ENCODE data around the gene CD8B2. TPM values are rescaled to one million over a fixed set of nuclear protein-coding genes. Genes with fewer than 3 reads are reported as not detected.
A peak's percentile ranks its signal among the peaks of the same experiment; 100 is the strongest.
"Not testable (repeated sequence)": the region's sequence is repeated elsewhere in the genome, so short reads cannot be mapped to it uniquely, and the experiment has no call there.

CD8B2 gene
- not detected in 2 replicates for total RNA-seq (2016; rRNA removed; fragmentation: Illumina TruSeq; extraction: Trizol)
- not detected in 2 replicates for total RNA-seq (2016; cell fraction: cytosol; rRNA removed; fragmentation: Illumina TruSeq; extraction: Trizol; ENCODE audit: low read depth)
- not detected in 2 replicates for total RNA-seq (2016; cell fraction: insoluble cytoplasmic fraction; rRNA removed; fragmentation: Illumina TruSeq; extraction: Trizol)
- not detected in 2 replicates for total RNA-seq (2016; cell fraction: membrane; rRNA removed; fragmentation: Illumina TruSeq; extraction: Trizol)
- not detected in 2 replicates for total RNA-seq (2016; cell fraction: nucleus; rRNA removed; fragmentation: Illumina TruSeq; extraction: Trizol)
- not detected in 2 replicates for polyA plus RNA-seq (2011; rRNA removed)
- polyA plus RNA-seq (2011; cell fraction: cytosol; rRNA removed), result not detected in 2 replicates
- polyA plus RNA-seq (2011; cell fraction: nucleus; rRNA removed), result not detected in 2 replicates
- polyA plus RNA-seq (2012), result not detected in 2 replicates
- not detected in 2 replicates for polyA plus RNA-seq (2016; cell fraction: cytosol; fragmentation: Illumina TruSeq; extraction: Trizol; ENCODE audit: low read depth)
- not detected in 2 replicates for polyA plus RNA-seq (2016; cell fraction: insoluble cytoplasmic fraction; fragmentation: Illumina TruSeq; extraction: Trizol; ENCODE audit: low read depth)
- polyA plus RNA-seq (2016; cell fraction: membrane; fragmentation: Illumina TruSeq; extraction: Trizol; ENCODE audit: low read depth), result not detected in 2 replicates
- not detected in 2 replicates for polyA plus RNA-seq (2016; cell fraction: nucleus; fragmentation: Illumina TruSeq; extraction: Trizol; ENCODE audit: insufficient read depth, low read depth)
- not detected in 2 replicates for polyA minus RNA-seq (2011; rRNA and poly(A)+ RNA removed; ENCODE audit: low replicate concordance)
- not detected in 2 replicates for polyA minus RNA-seq (2011; cell fraction: cytosol; rRNA and poly(A)+ RNA removed)
- polyA minus RNA-seq (2011; cell fraction: nucleus; rRNA and poly(A)+ RNA removed), result not detected in 2 replicates
- not detected for Bru-seq, nascent RNA
- BruChase-seq, experiment 1, labeled RNA remaining after a 6-hour chase, result not detected
- not detected for BruChase-seq, experiment 2, labeled RNA remaining after a 2-hour chase
- long read RNA-seq, experiment 1, result 0 reads
- long read RNA-seq, experiment 2, result 0 reads

DNA sequence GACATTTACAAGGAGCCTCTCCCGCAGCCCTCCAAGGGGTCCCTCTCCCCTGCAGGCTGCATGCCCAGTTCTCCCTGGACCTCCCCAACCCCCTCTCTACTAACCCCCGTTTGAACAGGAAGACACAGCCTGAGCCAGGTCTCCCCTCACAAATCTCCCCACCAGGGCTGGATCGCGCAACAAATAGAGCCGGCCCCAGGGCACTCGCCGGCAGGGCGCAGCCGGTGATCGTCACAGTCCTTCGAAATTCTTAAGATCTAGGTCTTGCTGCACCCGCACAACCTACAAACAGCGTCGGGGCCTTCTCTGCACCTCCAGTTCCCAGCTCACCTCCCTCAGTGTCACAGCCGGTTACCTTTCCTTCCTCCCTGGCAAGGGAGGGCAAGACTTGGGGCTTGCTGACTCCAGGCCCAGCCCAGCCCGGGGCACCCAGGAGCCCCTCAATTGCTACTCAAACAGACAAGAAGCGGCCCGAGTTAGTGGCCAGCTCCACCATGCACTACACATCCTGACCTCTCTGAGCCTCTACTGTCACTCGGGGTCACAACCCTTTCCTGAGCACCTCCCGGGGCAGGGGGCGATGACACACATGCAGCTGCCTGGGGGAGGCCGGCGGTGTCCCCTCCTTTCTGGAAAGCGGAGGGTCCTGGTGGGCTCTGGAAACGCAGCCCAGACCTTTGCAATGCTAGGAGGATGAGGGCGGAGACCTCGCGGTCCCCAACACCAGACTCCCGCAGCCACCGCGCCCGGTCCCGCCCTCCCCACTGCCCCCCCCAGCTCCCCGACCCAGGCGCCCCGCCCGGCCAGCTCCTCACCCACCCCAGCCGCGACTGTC is at the start of gene CD8B2:
CD8B2 (plus strand) TSS at position 814 of the 835 bp plus-strand sequence. CDS start 63 bp downstream, outside the sequence.
- intact Hi-C loops (cut with micrococcal nuclease; ENCODE audit: unreplicated experiment); ATAC-seq; H3K79me2 ChIP-seq (ENCODE audit: insufficient read depth, low read length); H3K4me1 ChIP-seq (ENCODE audit: insufficient read depth, low read length); H3K27me3 ChIP-seq (ENCODE audit: control insufficient read depth in 1 of 2, insufficient read depth in 2 of 2, low read length in 2 of 2); H3K36me3 ChIP-seq (replicated peaks in 1 of 2; ENCODE audit: control insufficient read depth in 1 of 2, insufficient read depth in 2 of 2, low read length in 2 of 2); BruUV-seq (replicated peaks); H3K27ac ChIP-seq (ENCODE audit: extremely low read length, insufficient read depth, low read length); H3K4me2 ChIP-seq (ENCODE audit: low read depth, low read length); POLR2A ChIA-PET; H3K9me3 ChIP-seq (ENCODE audit: low read length); CTCF ChIA-PET (ENCODE audit: low intra/inter-chr PET ratio, low total read pairs); H2AFZ ChIP-seq (ENCODE audit: low read length); in situ Hi-C loops (cut with HindIII; ENCODE audit: extremely low pct_ligation_motif_present, low pct_unique_long_range_greater_than_20kb); FAIRE-seq; H3K4me3 ChIP-seq (replicated peaks in 1 of 3; ENCODE audit: insufficient read depth in 1 of 3, low read depth in 2 of 3, low read length in 3 of 3); H4K20me1 ChIP-seq (ENCODE audit: insufficient read depth, low read length); DNase-seq (ENCODE audit: low spot score); H3K9ac ChIP-seq (ENCODE audit: insufficient read depth, low read depth, low read length): not testable (repeated sequence)
- 58% methylated on average over 20 of the region's 39 CpGs for WGBS (ENCODE audit: low lambda C conversion rate)

DNA sequence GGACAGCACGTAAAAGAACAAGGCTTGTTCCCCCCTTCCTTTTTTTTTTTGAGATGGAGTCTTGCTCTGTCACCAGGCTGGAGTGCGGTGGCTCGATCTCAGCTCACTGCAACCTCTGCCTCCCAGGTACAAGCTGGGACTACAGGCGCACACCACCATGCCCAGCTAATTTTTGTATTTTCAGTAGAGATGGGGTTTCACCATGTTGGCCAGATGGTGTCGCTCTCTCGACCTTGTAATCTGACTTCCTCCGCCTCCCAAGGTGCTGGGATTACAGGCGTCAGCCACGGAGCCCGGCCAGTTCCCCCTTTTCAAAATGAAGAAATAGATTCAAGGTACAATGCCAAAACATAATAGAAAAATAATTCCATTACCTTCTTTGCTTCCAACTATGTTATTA is 25.3 kb upstream of the CD8B2 start:
- TF ChIP-seq, protein P1, sequence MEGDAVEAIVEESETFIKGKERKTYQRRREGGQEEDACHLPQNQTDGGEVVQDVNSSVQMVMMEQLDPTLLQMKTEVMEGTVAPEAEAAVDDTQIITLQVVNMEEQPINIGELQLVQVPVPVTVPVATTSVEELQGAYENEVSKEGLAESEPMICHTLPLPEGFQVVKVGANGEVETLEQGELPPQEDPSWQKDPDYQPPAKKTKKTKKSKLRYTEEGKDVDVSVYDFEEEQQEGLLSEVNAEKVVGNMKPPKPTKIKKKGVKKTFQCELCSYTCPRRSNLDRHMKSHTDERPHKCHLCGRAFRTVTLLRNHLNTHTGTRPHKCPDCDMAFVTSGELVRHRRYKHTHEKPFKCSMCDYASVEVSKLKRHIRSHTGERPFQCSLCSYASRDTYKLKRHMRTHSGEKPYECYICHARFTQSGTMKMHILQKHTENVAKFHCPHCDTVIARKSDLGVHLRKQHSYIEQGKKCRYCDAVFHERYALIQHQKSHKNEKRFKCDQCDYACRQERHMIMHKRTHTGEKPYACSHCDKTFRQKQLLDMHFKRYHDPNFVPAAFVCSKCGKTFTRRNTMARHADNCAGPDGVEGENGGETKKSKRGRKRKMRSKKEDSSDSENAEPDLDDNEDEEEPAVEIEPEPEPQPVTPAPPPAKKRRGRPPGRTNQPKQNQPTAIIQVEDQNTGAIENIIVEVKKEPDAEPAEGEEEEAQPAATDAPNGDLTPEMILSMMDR (CRISPR knock-in tag; IDR thresholded peaks at IDR 0.05), result peak; percentile 57
- TF ChIP-seq ZNF460 (CRISPR knock-in tag; IDR thresholded peaks at IDR 0.05; ENCODE audit: borderline replicate concordance) (peak; percentile 61), STAG1 (CRISPR knock-in tag; IDR thresholded peaks at IDR 0.05) (0 out of 2 replicates have a peak, but pooled peaks have one; percentile 11)
- H3K27ac ChIP-seq (ENCODE audit: extremely low read length, insufficient read depth, low read length); H3K4me2 ChIP-seq (ENCODE audit: low read depth, low read length); H3K9ac ChIP-seq (ENCODE audit: insufficient read depth, low read depth, low read length); H3K36me3 ChIP-seq (replicated peaks in 1 of 2; ENCODE audit: control insufficient read depth in 1 of 2, insufficient read depth in 2 of 2, low read length in 2 of 2); POLR2A ChIA-PET; H3K9me3 ChIP-seq (ENCODE audit: low read length); H3K4me3 ChIP-seq (replicated peaks in 1 of 3; ENCODE audit: insufficient read depth in 1 of 3, low read depth in 2 of 3, low read length in 3 of 3); H4K20me1 ChIP-seq (ENCODE audit: insufficient read depth, low read length); FAIRE-seq; H3K27me3 ChIP-seq (ENCODE audit: control insufficient read depth in 1 of 2, insufficient read depth in 2 of 2, low read length in 2 of 2); DNase-seq (ENCODE audit: low spot score); CTCF ChIA-PET (ENCODE audit: low intra/inter-chr PET ratio, low total read pairs); BruUV-seq (replicated peaks); H3K4me1 ChIP-seq (ENCODE audit: insufficient read depth, low read length); H3K79me2 ChIP-seq (ENCODE audit: insufficient read depth, low read length); H2AFZ ChIP-seq (ENCODE audit: low read length); in situ Hi-C loops (cut with HindIII; ENCODE audit: extremely low pct_ligation_motif_present, low pct_unique_long_range_greater_than_20kb): not testable (repeated sequence)
- 27% methylated on average over 10 of the region's 10 CpGs for WGBS (ENCODE audit: low lambda C conversion rate)
- ATAC-seq, result peak; percentile 46; the same call in 1 of the 3 replicates
- intact Hi-C loops (cut with micrococcal nuclease; ENCODE audit: unreplicated experiment), result loop anchor here (5.0 kb wide), 1 partner anchor 80 kb away; no protein-coding TSS in a partner anchor

DNA sequence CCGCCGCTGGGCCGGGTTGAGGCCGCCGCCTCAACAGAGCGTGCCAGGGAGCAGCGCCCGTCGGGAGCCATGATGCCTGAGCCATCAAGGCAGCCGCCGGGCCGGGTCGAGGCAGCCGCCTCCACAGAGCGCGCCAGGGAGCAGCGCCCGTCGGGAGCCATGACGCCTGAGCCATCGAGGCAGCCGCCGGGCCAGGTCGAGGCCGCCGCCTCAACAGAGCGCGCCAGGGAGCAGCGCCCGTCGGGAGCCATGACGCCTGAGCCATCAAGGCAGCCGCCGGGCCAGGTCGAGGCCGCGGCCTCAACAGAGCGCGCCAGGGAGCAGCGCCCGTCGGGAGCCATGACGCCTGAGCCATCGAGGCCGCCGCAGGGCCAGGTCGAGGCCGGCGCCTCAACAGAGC is 19.6 kb upstream of the CD8B2 start:
- BruUV-seq (replicated peaks); H3K4me1 ChIP-seq (ENCODE audit: insufficient read depth, low read length); FAIRE-seq; H4K20me1 ChIP-seq (ENCODE audit: insufficient read depth, low read length); H3K9ac ChIP-seq (ENCODE audit: insufficient read depth, low read depth, low read length); intact Hi-C loops (cut with micrococcal nuclease; ENCODE audit: unreplicated experiment); H2AFZ ChIP-seq (ENCODE audit: low read length); H3K9me3 ChIP-seq (ENCODE audit: low read length); H3K4me3 ChIP-seq (replicated peaks in 1 of 3; ENCODE audit: insufficient read depth in 1 of 3, low read depth in 2 of 3, low read length in 3 of 3); H3K36me3 ChIP-seq (replicated peaks in 1 of 2; ENCODE audit: control insufficient read depth in 1 of 2, insufficient read depth in 2 of 2, low read length in 2 of 2); DNase-seq (ENCODE audit: low spot score); H3K27ac ChIP-seq (ENCODE audit: extremely low read length, insufficient read depth, low read length); H3K27me3 ChIP-seq (ENCODE audit: control insufficient read depth in 1 of 2, insufficient read depth in 2 of 2, low read length in 2 of 2); H3K79me2 ChIP-seq (ENCODE audit: insufficient read depth, low read length); ATAC-seq; H3K4me2 ChIP-seq (ENCODE audit: low read depth, low read length); POLR2A ChIA-PET; CTCF ChIA-PET (ENCODE audit: low intra/inter-chr PET ratio, low total read pairs); in situ Hi-C loops (cut with HindIII; ENCODE audit: extremely low pct_ligation_motif_present, low pct_unique_long_range_greater_than_20kb): not testable (repeated sequence)
- WGBS (ENCODE audit: low lambda C conversion rate), result 92% methylated on average over 36 of the region's 49 CpGs
